ENCODE data around the gene CXCR5.

The CXCR5 gene

DNA sequence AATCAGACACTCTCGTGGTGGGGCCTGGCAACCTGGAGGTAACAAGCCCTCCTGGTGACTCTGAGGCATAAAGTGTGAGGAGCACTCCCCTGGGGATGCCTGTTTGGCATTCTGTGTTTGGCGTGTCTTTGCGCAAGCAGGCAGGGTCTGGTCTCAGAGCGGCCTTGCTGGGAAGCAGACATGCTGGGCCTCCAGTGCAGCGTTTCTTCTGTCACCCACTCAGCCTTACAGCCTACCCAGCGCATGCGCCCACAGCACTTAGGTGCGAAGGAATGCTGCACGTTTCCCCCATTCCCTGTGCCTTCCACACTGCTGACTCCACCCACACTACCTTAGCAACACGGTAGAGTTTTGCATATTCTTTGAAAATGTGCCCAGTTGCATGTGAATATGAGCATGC, 7.4 kb upstream of the CXCR5 start:
- no peak for DNase-seq (ENCODE audit: low spot score)

DNA sequence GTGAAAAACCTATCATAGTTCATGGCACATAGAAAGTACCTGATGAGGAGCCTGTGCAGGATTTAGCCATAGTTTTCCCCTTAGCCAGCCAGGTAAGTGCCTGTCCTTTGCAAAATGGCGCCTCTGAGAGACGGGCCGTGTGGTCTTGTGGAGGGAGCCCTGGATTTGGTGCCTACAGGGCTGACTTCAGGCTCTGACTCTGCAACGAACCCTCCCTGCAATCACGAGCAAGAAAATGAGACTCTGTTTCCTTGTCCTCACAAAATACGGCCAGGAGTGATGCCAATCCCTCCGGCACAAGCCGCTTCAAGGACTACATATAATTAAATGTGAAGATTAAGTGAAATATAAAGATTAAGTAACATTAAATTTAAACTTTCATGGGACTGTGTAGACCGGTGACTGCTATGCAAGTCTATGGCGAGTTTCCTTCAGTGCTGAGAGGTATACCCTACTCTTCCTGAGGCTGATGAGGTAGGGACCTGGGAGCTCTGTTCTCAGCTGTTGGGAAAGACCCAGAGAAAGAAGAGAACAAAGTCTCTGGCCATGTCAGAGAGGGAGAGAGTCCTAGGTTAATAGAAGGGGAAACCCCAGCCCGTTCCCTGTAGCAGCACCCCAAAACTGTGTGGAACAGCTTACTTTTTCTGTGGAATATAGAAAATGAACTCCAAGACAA, 6.1 kb upstream of the CXCR5 start:
- DNase-seq (ENCODE audit: low spot score), result no peak

DNA sequence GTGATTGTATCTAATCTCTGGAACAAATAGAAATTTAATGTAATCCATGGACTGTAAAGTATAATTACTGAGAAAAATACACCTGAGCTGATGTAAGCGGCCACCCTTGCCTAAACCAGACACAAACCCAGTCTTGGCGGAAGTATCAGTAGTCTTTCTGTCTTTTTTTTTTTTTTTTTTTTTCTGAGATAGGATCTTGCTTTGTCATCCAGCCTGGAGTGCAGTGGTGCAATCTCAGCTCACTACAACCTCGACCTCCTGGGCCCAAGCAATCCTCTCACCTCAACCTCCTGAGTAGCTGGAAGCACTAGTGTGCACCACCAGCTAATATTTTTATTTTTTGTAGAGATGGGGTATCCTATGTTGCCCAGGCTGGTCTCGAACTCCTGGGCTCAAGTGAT, 5.5 kb upstream of the CXCR5 start:
- no peak for DNase-seq (ENCODE audit: low spot score)

DNA sequence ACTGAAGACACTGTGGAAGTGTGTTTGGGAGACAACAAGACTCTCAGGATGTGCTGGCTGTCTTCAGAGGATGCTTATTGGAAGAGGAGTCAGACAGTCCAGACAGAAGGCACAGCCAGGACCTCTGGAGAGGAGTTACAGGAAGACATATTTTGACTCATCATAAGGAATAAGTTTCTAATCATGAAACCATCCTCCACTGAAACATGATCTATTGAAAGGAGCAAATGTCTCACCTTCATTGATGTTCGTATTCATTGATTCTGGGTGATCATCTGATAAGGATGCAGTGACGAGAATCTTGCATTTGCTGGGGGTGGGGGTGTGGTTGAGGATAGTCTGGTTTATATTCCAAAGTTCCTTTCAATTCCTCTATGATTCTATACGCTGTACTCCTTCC, 2.5 kb upstream of the CXCR5 start:
- DNase-seq (ENCODE audit: low spot score), result no peak

DNA sequence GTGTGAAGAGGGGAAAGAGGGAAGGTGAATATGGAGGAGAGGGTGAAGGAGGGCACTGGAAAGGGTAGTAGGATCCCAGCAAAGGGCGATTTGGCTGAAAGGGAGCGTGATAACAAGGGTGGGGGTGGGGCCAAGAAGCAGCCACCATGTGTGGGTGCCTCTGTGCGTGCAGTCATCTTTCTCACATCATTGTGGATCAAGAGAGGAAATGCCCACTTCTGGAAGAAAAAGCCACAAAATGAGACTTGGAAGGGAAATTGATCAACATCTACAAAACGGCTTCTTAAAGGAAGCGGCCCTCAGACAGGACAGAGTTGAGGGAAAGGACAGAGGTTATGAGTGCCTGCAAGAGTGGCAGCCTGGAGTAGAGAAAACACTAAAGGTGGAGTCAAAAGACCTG, 1.2 kb upstream of the CXCR5 start:
- DNase-seq (ENCODE audit: low spot score), result no peak

DNA sequence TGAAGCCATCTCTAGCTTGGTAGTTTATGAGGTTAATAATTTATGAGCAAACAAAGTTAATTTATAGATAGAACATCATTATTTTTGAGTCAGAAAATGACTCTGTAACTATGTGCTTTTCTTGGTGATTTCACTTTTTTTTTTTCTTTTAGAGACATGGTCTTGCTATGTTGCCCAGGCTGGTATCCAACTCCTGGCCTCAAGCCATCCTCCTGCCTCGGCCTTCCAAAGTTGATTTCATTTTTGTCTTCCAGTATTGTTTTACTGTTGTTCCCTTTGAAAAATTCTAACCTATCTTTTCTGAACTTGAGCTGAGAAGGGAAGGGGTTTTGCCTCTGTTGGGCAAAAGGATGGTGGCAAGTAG, 706 bp upstream of the CXCR5 start:
- no peak for DNase-seq (ENCODE audit: low spot score)

DNA sequence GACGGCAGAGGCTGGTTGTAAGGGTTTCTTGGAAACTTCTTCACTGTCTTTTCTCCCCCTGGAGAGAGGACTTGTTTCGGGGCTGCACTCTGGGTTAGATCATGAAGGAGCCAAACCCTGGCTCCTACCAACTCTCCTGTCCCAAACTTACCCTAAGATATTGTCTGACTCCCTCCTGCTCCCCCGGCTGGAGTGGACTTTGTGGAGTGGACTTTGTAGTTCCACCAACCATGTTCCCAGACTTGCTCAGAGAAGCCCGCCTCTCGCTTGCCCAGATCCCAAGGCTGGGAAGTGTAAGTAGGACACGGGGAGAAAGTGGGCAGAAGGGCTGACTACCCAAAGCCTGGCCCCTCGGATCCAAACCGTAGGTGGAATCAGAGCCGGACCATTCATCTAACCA, 1.2 kb downstream of the CXCR5 start:
- no peak for DNase-seq (ENCODE audit: low spot score)

DNA sequence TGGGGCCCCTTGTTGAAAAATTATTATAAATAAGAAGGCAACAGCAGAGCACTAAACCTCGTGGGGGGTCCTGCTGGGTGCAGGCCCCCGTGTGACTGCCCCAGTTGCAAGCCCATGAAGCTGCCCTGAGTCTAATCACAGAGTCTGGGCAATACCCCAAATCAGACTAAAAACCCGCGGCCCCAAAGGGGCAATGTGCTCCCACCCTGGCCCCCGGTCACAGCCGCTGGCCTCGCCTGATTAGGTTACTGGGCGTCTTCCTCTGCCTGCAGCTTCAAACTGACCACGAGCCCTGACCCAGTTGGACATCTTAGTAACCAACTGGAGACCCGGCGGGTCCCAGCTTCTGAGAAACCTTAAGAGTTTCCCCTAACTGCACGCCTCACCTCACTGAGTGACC, 1.6 kb downstream of the CXCR5 start:
- DNase-seq (ENCODE audit: low spot score), result no peak

DNA sequence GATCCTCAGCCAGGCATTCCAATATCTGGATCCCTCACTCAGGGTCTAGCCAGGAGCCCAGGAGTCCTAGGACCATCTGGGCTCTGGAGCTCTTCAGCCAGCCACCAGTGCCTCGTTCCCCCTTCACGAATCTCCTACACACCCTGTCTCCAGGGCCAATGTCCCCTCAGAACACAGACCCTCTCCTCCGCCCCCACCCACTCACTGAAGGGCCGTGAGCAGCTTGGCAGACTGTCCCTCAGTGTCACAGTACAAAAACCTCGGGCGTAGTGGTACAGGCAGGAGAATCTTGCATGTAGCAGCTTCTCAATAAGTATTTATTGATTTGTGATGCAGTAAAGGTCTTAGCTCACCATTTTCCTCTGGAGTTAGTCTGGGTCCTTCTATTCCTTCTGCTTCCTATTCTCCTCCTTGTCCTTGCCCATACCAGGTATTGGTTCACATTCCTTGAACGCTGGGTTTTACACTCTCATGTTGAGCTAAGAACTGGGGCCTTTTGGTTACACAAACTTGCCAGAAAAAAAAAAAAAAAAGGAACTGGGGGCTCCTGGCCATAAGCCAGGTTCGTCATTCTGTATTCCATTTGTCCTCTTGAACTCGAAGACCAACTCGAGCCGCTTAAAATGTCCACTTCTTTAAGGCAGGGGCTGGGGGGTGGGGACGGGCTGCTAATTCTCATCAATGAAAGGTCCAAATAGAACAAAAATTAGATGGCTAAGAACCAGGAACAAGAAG, 2.3 kb downstream of the CXCR5 start:
- no peak for DNase-seq (ENCODE audit: low spot score)

DNA sequence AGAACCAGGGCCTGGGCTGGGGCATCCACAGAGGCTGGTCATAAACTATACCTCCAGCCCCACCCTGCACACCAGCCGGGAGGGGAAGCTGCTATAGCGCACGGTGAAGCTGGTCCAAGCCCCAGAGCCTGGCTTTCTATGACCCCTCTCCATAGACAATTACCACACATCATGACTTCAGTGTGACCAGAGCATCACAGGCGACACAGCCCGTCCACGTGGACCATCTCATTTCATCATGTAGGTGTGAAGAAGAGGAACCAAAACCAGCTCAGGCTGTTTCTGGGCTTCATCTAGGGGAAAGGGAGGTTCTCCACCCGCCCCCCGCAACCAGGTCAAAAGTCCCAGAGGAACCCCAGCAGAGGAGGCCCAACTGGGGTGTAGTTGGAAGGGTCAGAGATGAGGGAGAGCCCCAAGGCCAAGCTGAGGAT, 3.0 kb downstream of the CXCR5 start:
- no peak for DNase-seq (ENCODE audit: low spot score)

DNA sequence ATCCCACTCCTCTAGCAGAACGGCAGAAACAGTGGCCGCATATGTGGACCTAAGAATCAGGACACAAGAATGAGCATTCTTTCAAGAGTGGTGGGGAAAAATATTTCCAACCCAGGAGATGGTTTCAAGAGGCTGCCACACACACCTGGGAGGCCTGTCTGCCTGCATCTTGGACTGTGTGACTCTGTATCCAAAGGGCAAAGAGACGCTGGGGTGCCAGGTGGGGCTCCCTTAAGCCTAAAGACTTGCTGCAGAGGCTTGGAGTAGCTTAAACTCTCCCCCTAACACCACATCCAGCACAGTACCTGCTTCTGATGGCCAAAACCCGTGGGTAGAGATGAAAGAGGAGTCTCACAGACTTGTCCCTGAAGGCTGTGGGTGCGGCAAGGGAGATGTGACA, 3.5 kb downstream of the CXCR5 start:
- no peak for DNase-seq (ENCODE audit: low spot score)

DNA sequence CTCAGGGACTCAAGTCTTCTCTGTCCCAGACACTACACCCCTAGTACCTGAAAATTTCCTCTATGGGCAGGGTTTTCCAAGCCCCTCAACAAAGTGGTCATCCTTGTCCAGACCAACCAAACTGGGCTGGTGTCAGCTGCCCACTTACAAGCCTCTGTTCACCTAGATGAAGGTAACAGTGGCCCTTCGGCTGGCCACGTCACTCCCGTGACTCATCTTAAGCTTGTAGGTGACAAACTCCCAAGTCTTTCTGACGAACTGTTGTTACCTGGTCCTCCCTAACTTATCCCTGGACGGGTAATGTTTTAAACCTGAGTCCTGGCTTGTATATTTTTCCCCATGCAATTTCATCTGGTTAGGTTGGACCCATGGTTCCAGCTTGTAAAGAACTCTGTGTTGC, 4.7 kb downstream of the CXCR5 start:
- DNase-seq (ENCODE audit: low spot score), result no peak

DNA sequence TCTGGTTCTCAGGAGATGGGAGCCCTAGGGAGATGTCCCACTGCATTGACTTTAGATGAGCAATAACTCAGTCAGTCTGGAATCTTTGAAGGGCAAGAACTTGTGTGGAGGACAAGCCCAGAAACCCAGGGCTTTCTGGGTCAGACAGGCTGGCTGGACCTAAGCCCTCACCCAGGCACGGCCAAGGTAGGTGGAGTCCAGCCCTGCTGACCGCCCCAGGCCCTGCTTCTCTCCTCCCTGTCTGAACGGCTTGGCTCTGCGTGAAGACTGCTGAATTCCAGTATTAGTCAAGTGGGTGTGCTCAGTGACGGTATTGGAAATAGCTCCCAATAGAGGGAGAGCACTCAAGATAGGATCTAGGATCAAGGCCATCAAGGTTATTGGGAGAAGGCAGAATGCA, 6.1 kb downstream of the CXCR5 start:
- no peak for DNase-seq (ENCODE audit: low spot score)

DNA sequence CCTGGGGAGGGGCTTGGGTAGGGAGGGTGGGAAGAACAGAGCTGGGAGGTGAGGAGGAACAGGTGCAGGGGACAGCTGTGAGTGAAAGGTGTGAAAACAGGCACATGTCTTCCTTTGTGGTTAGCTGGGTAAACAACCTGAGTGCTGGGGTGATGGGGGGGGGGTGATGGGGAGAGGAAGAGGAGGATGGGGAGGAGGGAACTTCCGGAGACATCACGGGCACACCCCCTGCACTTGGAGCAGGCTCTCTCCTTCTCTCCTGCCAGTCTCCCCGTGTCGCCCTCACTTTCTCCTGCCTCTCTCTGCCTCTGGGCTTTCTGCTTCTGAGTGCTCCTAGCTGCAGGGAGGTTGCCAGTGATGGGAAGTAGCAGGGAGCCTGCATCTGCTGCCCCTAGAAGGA, 8.8 kb downstream of the CXCR5 start:
- DNase-seq (ENCODE audit: low spot score), result no peak

DNA sequence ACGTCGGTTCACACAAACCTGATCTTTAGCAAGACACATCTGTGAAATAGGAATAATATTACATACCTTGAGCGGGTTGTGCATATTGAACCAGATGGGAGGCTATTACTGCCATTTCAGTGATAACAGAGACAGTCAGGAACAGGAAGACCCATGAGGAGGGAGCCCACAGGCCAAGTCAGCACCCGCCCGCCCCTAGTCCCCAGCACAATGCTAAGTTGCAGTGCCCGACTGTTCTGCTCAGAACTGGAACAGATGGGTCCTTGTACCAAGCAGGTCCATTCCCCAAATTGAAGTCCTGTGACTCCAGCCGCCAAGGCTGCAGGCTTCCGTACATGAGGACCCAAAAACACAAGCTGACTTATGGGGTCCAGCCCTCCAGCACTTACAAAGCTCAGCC, 9.3 kb downstream of the CXCR5 start:
- DNase-seq (ENCODE audit: low spot score), result no peak

DNA sequence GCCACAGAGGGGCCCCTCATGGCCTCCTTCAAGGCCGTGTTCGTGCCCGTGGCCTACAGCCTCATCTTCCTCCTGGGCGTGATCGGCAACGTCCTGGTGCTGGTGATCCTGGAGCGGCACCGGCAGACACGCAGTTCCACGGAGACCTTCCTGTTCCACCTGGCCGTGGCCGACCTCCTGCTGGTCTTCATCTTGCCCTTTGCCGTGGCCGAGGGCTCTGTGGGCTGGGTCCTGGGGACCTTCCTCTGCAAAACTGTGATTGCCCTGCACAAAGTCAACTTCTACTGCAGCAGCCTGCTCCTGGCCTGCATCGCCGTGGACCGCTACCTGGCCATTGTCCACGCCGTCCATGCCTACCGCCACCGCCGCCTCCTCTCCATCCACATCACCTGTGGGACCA, 10.0 kb downstream of the CXCR5 start:
- no peak for DNase-seq (ENCODE audit: low spot score)

DNA sequence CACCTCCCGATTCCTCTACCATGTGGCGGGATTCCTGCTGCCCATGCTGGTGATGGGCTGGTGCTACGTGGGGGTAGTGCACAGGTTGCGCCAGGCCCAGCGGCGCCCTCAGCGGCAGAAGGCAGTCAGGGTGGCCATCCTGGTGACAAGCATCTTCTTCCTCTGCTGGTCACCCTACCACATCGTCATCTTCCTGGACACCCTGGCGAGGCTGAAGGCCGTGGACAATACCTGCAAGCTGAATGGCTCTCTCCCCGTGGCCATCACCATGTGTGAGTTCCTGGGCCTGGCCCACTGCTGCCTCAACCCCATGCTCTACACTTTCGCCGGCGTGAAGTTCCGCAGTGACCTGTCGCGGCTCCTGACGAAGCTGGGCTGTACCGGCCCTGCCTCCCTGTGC, 10.5 kb downstream of the CXCR5 start:
- DNase-seq (ENCODE audit: low spot score), result no peak

DNA sequence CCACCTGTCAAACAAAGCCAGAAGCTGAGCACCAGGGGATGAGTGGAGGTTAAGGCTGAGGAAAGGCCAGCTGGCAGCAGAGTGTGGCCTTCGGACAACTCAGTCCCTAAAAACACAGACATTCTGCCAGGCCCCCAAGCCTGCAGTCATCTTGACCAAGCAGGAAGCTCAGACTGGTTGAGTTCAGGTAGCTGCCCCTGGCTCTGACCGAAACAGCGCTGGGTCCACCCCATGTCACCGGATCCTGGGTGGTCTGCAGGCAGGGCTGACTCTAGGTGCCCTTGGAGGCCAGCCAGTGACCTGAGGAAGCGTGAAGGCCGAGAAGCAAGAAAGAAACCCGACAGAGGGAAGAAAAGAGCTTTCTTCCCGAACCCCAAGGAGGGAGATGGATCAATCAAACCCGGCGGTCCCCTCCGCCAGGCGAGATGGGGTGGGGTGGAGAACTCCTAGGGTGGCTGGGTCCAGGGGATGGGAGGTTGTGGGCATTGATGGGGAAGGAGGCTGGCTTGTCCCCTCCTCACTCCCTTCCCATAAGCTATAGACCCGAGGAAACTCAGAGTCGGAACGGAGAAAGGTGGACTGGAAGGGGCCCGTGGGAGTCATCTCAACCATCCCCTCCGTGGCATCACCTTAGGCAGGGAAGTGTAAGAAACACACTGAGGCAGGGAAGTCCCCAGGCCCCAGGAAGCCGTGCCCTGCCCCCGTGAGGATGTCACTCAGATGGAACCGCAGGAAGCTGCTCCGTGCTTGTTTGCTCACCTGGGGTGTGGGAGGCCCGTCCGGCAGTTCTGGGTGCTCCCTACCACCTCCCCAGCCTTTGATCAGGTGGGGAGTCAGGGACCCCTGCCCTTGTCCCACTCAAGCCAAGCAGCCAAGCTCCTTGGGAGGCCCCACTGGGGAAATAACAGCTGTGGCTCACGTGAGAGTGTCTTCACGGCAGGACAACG, 11.7 kb downstream of the CXCR5 start:
- no peak for DNase-seq (ENCODE audit: low spot score)

DNA sequence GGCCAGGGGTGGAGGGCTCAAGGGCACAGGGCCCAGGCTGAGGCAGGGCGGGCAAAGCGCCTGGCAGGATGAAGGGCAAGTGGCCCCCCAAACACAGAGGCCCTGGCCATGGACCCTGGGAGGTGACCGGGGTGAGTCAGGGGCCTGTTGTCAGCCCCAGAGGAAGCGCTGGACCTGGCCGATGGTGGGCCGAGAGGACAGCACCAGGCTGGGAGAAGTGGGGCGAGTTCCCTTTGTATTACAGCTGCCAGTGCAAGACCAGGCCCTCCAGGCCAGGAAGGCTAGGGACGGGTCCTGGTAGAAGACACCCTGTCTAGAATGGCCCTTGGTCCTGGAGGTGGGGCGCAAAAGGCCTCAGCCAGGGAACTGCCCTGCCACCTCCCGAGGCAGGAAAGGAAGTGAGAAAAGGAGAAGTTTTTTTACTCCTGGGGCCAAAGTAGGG, 12.8 kb downstream of the CXCR5 start:
- no peak for DNase-seq (ENCODE audit: low spot score)

DNA sequence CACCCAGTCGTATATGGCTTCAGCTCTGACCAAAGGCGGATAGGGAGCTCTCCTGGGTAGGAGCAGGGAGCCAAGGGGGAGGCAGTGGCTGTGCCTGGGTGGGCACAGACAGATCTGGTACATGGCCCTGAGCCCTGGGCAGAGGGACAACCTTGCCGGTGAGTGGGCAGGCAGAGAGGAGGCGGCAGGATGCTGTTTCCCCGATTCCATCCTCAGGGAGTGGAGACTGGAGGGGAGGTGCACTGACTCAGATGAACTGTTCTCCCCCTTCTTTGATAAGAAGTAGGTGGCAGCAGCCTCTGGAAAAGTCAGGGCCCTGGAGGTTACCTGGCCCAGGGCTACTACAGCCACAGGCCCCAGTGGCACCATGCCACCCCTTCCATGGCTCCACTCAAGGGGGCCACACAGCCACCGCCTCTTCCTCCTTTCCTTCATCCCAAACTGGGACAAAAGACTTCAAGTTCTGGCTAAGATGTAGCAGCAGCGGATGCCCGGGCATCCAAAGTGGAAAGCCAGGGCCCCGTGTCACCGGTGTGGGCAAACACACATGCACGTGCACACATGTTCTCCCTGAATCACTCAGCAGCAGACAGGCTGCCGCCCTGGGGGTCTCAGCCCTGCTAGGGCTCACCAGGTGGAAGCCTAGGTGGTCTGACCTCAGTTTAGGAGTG, 13.4 kb downstream of the CXCR5 start:
- DNase-seq (ENCODE audit: low spot score), result no peak

DNA sequence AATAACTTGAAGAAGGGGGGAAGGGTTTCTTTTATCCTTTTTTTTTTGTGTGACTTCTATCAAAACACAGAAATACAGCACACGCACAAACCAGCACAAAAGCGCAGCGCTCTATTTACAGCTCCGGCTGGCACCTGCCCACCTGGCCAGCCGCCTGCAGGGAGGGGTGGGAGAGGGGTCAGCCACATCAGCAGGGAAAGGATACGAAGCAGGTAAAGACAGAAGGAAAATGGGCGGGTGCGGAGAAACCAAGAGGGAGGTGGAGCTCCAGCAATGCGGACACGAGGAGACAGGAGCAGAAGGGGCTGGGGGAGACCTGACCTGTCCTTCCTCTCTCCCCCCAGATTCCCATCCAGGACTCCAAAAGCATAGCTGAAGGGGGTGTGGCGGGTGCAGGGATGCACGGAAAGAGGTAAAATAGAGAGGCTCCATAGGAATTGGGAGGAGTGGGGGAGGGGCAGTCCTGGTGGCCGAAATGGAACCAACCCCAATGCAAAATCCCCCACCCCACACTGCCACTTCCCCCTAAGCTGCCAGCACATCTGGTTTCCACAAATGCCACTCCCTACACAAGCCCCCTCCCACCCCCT, 14.1 kb downstream of the CXCR5 start:
- no peak for DNase-seq (ENCODE audit: low spot score)

Data from HuH-7 (cell line).